ENCODE data around the gene LRRN4CL. TPM values are rescaled to one million over a fixed set of nuclear protein-coding genes. Genes with fewer than 3 reads are reported as not detected.

The LRRN4CL gene
- total and polyA plus RNA-seq, 2 of the 8 experiments (the other 6 are each of a cell fraction or from before 2014, with no cell fraction given): 0.05 to 0.26 TPM

DNA sequence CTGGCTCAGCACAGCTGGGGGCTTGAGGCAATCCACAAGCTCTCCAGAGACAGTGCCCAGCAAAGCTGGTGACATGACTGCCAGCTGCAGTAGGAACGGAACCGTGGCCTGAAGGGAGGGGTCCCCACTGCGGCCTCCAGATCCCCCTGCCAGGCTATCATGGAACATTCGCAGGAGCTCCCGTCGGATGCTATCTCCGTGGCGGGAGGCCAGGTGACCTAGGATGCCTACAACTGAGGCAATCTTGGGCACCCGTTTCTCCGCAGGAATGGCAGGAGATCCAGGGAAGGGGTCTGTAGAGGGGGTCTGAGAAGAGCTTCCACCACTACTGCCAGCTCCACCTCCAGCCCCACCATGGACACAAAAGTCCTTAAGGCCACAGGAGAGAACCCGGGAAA is 40.4 kb downstream of the LRRN4CL start (continued):
- TF ChIP-seq, protein P1, sequence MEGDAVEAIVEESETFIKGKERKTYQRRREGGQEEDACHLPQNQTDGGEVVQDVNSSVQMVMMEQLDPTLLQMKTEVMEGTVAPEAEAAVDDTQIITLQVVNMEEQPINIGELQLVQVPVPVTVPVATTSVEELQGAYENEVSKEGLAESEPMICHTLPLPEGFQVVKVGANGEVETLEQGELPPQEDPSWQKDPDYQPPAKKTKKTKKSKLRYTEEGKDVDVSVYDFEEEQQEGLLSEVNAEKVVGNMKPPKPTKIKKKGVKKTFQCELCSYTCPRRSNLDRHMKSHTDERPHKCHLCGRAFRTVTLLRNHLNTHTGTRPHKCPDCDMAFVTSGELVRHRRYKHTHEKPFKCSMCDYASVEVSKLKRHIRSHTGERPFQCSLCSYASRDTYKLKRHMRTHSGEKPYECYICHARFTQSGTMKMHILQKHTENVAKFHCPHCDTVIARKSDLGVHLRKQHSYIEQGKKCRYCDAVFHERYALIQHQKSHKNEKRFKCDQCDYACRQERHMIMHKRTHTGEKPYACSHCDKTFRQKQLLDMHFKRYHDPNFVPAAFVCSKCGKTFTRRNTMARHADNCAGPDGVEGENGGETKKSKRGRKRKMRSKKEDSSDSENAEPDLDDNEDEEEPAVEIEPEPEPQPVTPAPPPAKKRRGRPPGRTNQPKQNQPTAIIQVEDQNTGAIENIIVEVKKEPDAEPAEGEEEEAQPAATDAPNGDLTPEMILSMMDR (IDR thresholded peaks at IDR 0.05; ENCODE audit: control extremely low read depth in 1 of 3, insufficient read depth in 1 of 3, low read depth in 1 of 3, low read length in 3 of 3): no peak
- TF ChIP-seq SP2 (IDR thresholded peaks at IDR 0.05; ENCODE audit: low read length) (no peak), HDAC6 (IDR thresholded peaks at IDR 0.05; ENCODE audit: low read depth, low read length) (no peak), KDM5A (IDR thresholded peaks at IDR 0.05; ENCODE audit: low read length) (no peak), RXRA (IDR thresholded peaks at IDR 0.05; ENCODE audit: insufficient read depth, low read depth, low read length) (no peak), SRF (IDR thresholded peaks at IDR 0.05; ENCODE audit: low read depth, low read length) (no peak), CBX5 (IDR thresholded peaks at IDR 0.05; ENCODE audit: low read depth, low read length) (no peak)
- TF ChIP-seq, protein P2, sequence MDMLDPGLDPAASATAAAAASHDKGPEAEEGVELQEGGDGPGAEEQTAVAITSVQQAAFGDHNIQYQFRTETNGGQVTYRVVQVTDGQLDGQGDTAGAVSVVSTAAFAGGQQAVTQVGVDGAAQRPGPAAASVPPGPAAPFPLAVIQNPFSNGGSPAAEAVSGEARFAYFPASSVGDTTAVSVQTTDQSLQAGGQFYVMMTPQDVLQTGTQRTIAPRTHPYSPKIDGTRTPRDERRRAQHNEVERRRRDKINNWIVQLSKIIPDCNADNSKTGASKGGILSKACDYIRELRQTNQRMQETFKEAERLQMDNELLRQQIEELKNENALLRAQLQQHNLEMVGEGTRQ (IDR thresholded peaks at IDR 0.05; ENCODE audit: low read length): no peak

Data from H1 (cell line).